GM12878 (cell line): ENCODE measurements around the gene POC1B. TPM values are rescaled to one million over a fixed set of nuclear protein-coding genes. Genes with fewer than 3 reads are reported as not detected.

Experiments
- ATAC-seq: fragments of 200-7000 bp; cut with Tn5 transposase; 3 replicates; pipeline ENCODE4 v1.9.1; 2020; ENCODE audit warnings: mild to moderate bottlenecking, moderate library complexity
- BruUV-seq: library from RNA; stranded (reverse); fragments of 400-500 nt; replicated peaks from 2 replicates; lab custom pipeline; 2021; lab: Mats Ljungman, UMichigan
- CTCF ChIA-PET: fragments of 300-600 bp; sonication (Branson Sonifier 250); formaldehyde crosslinking; extraction: SDS; loops from one replicate; lab custom pipeline; 2021; ENCODE audit warnings: inconsistent platforms; lab: Yijun Ruan, JAX
- POLR2A ChIA-PET: fragments of 350-600 bp; formaldehyde crosslinking; extraction: SDS; loops from one replicate; lab custom pipeline; 2021; ENCODE audit warnings: inconsistent platforms; lab: Charles Lee
- RAD21 ChIA-PET: fragments of 300-600 bp; sonication (Branson Sonifier 250); formaldehyde crosslinking; loops from one replicate; lab custom pipeline; 2023; ENCODE audit warnings: antibody characterized with exemption; ENCODE audit not compliant: unreplicated experiment; lab: Charles Lee
- SMC1A ChIA-PET: fragments of 300-600 bp; sonication (Branson Sonifier 250); formaldehyde crosslinking; loops from one replicate; lab custom pipeline; 2023; ENCODE audit not compliant: unreplicated experiment, uncharacterized antibody; lab: Charles Lee
- DNase-seq: peaks from one replicate; pipeline ENCODE4 v3.0.0-alpha.2; 2011; ENCODE audit warnings: low read depth, low spot score
- FAIRE-seq: peaks from 3 replicates; lab custom pipeline; 2011; peaks lifted over from hg19 to GRCh38; lab: Jason Lieb, UNC
- H2AFZ ChIP-seq: 2 replicates; pipeline ENCODE4 v1.6.0; 2011; ENCODE audit warnings: low read depth, low read length, control low read depth; ENCODE audit not compliant: control insufficient read depth
- H3K27ac ChIP-seq: 2 replicates; pipeline ENCODE4 v1.5.1; 2011; ENCODE audit warnings: control low read depth; ENCODE audit not compliant: control insufficient read depth, insufficient read depth
- H3K27me3 ChIP-seq, 2 experiments: replicated peaks in 1 of 2; 2 replicates each; pipeline versions ENCODE4 v1.6.0 to v1.6.1; 2011; ENCODE audit warnings: low read length in 1 of 2; ENCODE audit not compliant: control insufficient read depth in 2 of 2, insufficient read depth in 2 of 2
- H3K36me3 ChIP-seq, 2 experiments: 2 replicates each; pipeline ENCODE4 v1.5.1; 2011; ENCODE audit warnings: low read length in 1 of 2; ENCODE audit not compliant: control insufficient read depth in 2 of 2, insufficient read depth in 2 of 2
- H3K4me1 ChIP-seq: 2 replicates; pipeline ENCODE4 v1.6.1; 2011; ENCODE audit warnings: mild to moderate bottlenecking, low read length, moderate library complexity, mixed read lengths; ENCODE audit not compliant: control insufficient read depth, insufficient read depth
- H3K4me2 ChIP-seq: 2 replicates; pipeline ENCODE4 v1.6.0; 2011; ENCODE audit warnings: control low read depth; ENCODE audit not compliant: control insufficient read depth, insufficient read depth
- H3K4me3 ChIP-seq: fragments of 200-600 bp; sonication (generic); 2 replicates; pipeline ENCODE4 v1.5.1; 2016
- H3K79me2 ChIP-seq: 2 replicates; pipeline ENCODE4 v1.6.0; 2011; ENCODE audit warnings: low read length; ENCODE audit not compliant: control insufficient read depth, insufficient read depth
- H3K9ac ChIP-seq: 2 replicates; pipeline ENCODE4 v1.8.0; 2011; ENCODE audit warnings: low read length, control low read depth, mixed read lengths; ENCODE audit not compliant: control insufficient read depth, insufficient read depth
- H3K9me3 ChIP-seq: replicated peaks from 3 replicates; pipeline ENCODE4 v1.5.1; 2011; ENCODE audit warnings: mild to moderate bottlenecking, low read length; ENCODE audit not compliant: control insufficient read depth, insufficient read depth
- H4K20me1 ChIP-seq: 2 replicates; pipeline ENCODE4 v1.6.0; 2011; ENCODE audit not compliant: control insufficient read depth, insufficient read depth
- BCL3 ChIP-seq: IDR thresholded peaks from 2 replicates; pipeline ENCODE4 v1.6.1; 2011; ENCODE audit warnings: borderline replicate concordance, low read depth, mild to moderate bottlenecking, moderate library complexity, low read length; ENCODE audit not compliant: insufficient read depth, poor library complexity, severe bottlenecking
- CBFB ChIP-seq: IDR thresholded peaks from 2 replicates; pipeline ENCODE4 v1.6.1; 2016; ENCODE audit warnings: antibody characterized with exemption, low read depth
- E2F8 ChIP-seq: fragments of 450-650 bp; IDR thresholded peaks from 2 replicates; pipeline ENCODE4 v1.6.1; 2018; ENCODE audit warnings: mild to moderate bottlenecking, low read depth, moderate library complexity; ENCODE audit not compliant: partially characterized antibody
- EED ChIP-seq: sonication (generic); IDR thresholded peaks from 2 replicates; pipeline ENCODE4 v1.6.1; 2016; ENCODE audit warnings: antibody characterized with exemption, low read depth
- MYC ChIP-seq: IDR thresholded peaks from 2 replicates; pipeline ENCODE4 v1.6.1; 2011; ENCODE audit warnings: mild to moderate bottlenecking, low read length, moderate library complexity, inconsistent platforms; ENCODE audit not compliant: insufficient read depth, insufficient replicate concordance, insufficient read length, severe bottlenecking
- PAX5 ChIP-seq: IDR thresholded peaks from 2 replicates; pipeline ENCODE4 v1.6.1; 2011; ENCODE audit warnings: low read depth, low read length, borderline replicate concordance
- RFX5 ChIP-seq: IDR thresholded peaks from 2 replicates; pipeline ENCODE4 v1.6.1; 2011; ENCODE audit warnings: low read depth, low read length, improper control_type of control experiment
- SREBF1 ChIP-seq: IDR thresholded peaks from 2 replicates; pipeline ENCODE4 v1.6.1; 2012; ENCODE audit warnings: mild to moderate bottlenecking, low read length
- STAT1 ChIP-seq: fragments of 450-650 bp; conservative IDR thresholded peaks from 2 replicates; pipeline ENCODE4 v1.6.1; 2014; ENCODE audit warnings: antibody characterized with exemption, mild to moderate bottlenecking
- WGBS: methylation state at CpG from one replicate; pipeline ENCODE4 v1.1.6; 2016; ENCODE audit warnings: low lambda C conversion rate; ENCODE audit not compliant: insufficient replicate concordance, insufficient coverage; ENCODE audit errors: missing lambda C conversion rate; 5-methylcytosine and 5-hydroxymethylcytosine counted together
- in situ Hi-C: fragments of 300-500 bp; cut with MboI; formaldehyde crosslinking; loops from 9 replicates; pipeline ENCODE4 v1.14.3; 2018; ENCODE audit warnings: mixed read lengths
- intact Hi-C: fragments of 100-400 bp; cut with micrococcal nuclease; formaldehyde crosslinking; loops from one replicate; pipeline ENCODE4 v1.14.2; 2022; ENCODE audit not compliant: unreplicated experiment
- polyA plus RNA-seq, 11 experiments: library from polyadenylated mRNA; depleted of rRNA in 4 of 11; unstranded in 6 of 11; stranded (reverse) in 5 of 11; fragments of >200 nt; fragmentation: Nextera tagmentation in 4 of 11; fragmentation: Illumina TruSeq in 1 of 11; extraction: Ambion mirVana in 4 of 11; extraction: Trizol in 1 of 11; gene quantifications; 1 replicate in 1 of 11; 2 replicates in 10 of 11; pipeline versions ENCODE4 v1.2.1 to v1.2.3, GENCODE V29; 2011 to 2016; ENCODE audit warnings: inconsistent platforms in 2 of 11, missing spikeins in 2 of 11, low read depth in 1 of 11
- total RNA-seq, 4 experiments: library from RNA; depleted of rRNA in 3 of 4; stranded (reverse); fragments of >200 nt in 3 of 4; fragmentation: Illumina TruSeq in 1 of 4; extraction: Trizol in 1 of 4; gene quantifications; 2 replicates each; pipeline versions ENCODE4 v1.2.1 to v1.2.3, GENCODE V29; 2013 to 2021

Gene POC1B
- total and polyA plus RNA-seq, 10 of the 15 experiments (the other 5 are each of a cell fraction or from before 2014, with no cell fraction given): 4.4 to 17.8 (median 11.3) TPM

GRCh38 chr12:89546151-89546550 lies 20.3 kb upstream of the POC1B start:
- ATAC-seq (no peak), DNase-seq (no peak), FAIRE-seq (no peak)
- ChIA-PET SMC1A (interaction anchor here (1.0 to 8.1 kb wide), 5 partner anchors 12 to 559 kb away, joined by 3 to 93 read pairs (median 7); no protein-coding TSS in a partner anchor), CTCF (interaction anchor here (4.8 to 6.8 kb wide), 2 partner anchors 468 to 557 kb away, joined by 70 to 95 read pairs; no protein-coding TSS in a partner anchor), RAD21 (interaction anchor here (3.5 kb wide), 1 partner anchor 468 kb away, joined by 17 read pairs; no protein-coding TSS in a partner anchor), POLR2A (no interaction called here)
- H3K4me1 ChIP-seq: peaks cover 4% of the 10 kb centered on the region; the same call in 1 of the 2 replicates
- intact Hi-C loops (loop anchor here (10.0 kb wide), 1 partner anchor 1409 kb away; the partner anchor contains the start of gene CCER1), in situ Hi-C loops (loop anchor here (10.0 kb wide), 1 partner anchor 709 kb away; no protein-coding TSS in a partner anchor)
- no peak overlapping the region for H3K4me3 ChIP-seq
- no peak overlapping the region for H3K27ac ChIP-seq
- WGBS: 95% methylated on average over 4 of the region's 4 CpGs
- no peak overlapping the region for H2AFZ ChIP-seq
- no peaks in the 10 kb centered on the region for H3K9me3 ChIP-seq
- no peaks in the 10 kb centered on the region for H3K79me2 ChIP-seq
- no peaks in the 10 kb centered on the region for H4K20me1 ChIP-seq
- no peaks in the 10 kb centered on the region for H3K36me3 ChIP-seq
- no peaks in the 10 kb centered on the region for H3K27me3 ChIP-seq
- TF ChIP-seq MYC (no peak), CBFB (no peak), PAX5 (no peak)
- no TSS peak for BruUV-seq
- no peak overlapping the region for H3K9ac ChIP-seq
- no peak overlapping the region for H3K4me2 ChIP-seq

GRCh38 chr12:89544681-89545184 lies 18.9 kb upstream of the POC1B start:
- H3K4me2 ChIP-seq: no peak overlapping the region
- H2AFZ ChIP-seq: no peak overlapping the region
- 82% methylated on average over 6 of the region's 6 CpGs for WGBS
- H4K20me1 ChIP-seq: no peaks in the 10 kb centered on the region
- H3K27me3 ChIP-seq: no peaks in the 10 kb centered on the region
- DNase-seq: no peak
- in situ Hi-C loops: loop anchor here (5.0 to 10.0 kb wide), 2 partner anchors 558 to 710 kb away; no protein-coding TSS in a partner anchor
- RAD21 ChIA-PET: interaction anchor here (0.8 to 3.4 kb wide), 16 partner anchors 76 to 1313 kb away, joined by 3 to 43 read pairs (median 4); no protein-coding TSS in a partner anchor
- SMC1A ChIA-PET: interaction anchor here (0.5 to 8.1 kb wide), 33 partner anchors 18 to 1254 kb away, joined by 3 to 93 read pairs (median 5); no protein-coding TSS in a partner anchor
- TF ChIP-seq BCL3 (no peak), E2F8 (no peak), STAT1 (no peak), EED (0 out of 2 replicates have a peak, but pooled peaks have one; percentile 12), SREBF1 (no peak), RFX5 (no peak)
- no peaks in the 10 kb centered on the region for H3K9me3 ChIP-seq
- peaks cover 4% of the 10 kb centered on the region; the same call in 1 of the 2 replicates for H3K4me1 ChIP-seq
- FAIRE-seq: no peak
- POLR2A ChIA-PET: interaction anchor here (1.1 kb wide), 1 partner anchor 559 kb away, joined by 7 read pairs; no protein-coding TSS in a partner anchor
- ATAC-seq: no peak
- no peak overlapping the region for H3K9ac ChIP-seq
- H3K79me2 ChIP-seq: no peaks in the 10 kb centered on the region
- H3K27ac ChIP-seq: no peak overlapping the region
- intact Hi-C loops: loop anchor here (5.0 to 10.0 kb wide), 5 partner anchors 163 to 1410 kb away; partner anchors contain the start of genes ATP2B1 and CCER1
- no peaks in the 10 kb centered on the region for H3K36me3 ChIP-seq
- no TSS peak for BruUV-seq
- CTCF ChIA-PET: interaction anchor here (0.8 to 6.8 kb wide), 27 partner anchors 8 to 1310 kb away, joined by 3 to 95 read pairs (median 5); partner anchors contain the start of gene POC1B
- H3K4me3 ChIP-seq: no peak overlapping the region
